Muscle layer of duodenum (tissue), 2 donors: Measurements from ENCODE around the gene NOP10.
"Not testable (repeated sequence)": the region's sequence is repeated elsewhere in the genome, so short reads cannot be mapped to it uniquely, and the experiment has no call there.

Source experiments
- H3K27ac ChIP-seq: one replicate; pipeline ENCODE4 v1.7.0; 2013; ENCODE audit warnings: mild to moderate bottlenecking, low read length
- H3K27me3 ChIP-seq: one replicate; pipeline ENCODE4 v1.7.0; 2013; ENCODE audit warnings: low read depth, mild to moderate bottlenecking, control low read depth, low read length
- H3K36me3 ChIP-seq, 2 donors: one replicate each; pipeline ENCODE4 v1.7.0; 2013; ENCODE audit warnings: low read length in 2 of 2, control low read depth in 1 of 2, mild to moderate bottlenecking in 1 of 2; ENCODE audit not compliant: insufficient read depth in 2 of 2, control insufficient read depth in 1 of 2
- H3K4me1 ChIP-seq, 2 donors: one replicate each; pipeline ENCODE4 v1.7.0; 2013; ENCODE audit warnings: low read length in 2 of 2, mild to moderate bottlenecking in 2 of 2, control low read depth in 1 of 2, moderate library complexity in 1 of 2; ENCODE audit not compliant: insufficient read depth in 2 of 2, control insufficient read depth in 1 of 2
- H3K4me3 ChIP-seq, 2 donors: one replicate each; pipeline ENCODE4 v1.7.0; 2013; ENCODE audit warnings: low read length in 2 of 2, low read depth in 1 of 2, mild to moderate bottlenecking in 1 of 2
- H3K9me3 ChIP-seq, 2 donors: one replicate each; pipeline ENCODE4 v1.7.0; 2013; ENCODE audit warnings: low read length in 2 of 2, control low read depth in 1 of 2, mild to moderate bottlenecking in 1 of 2; ENCODE audit not compliant: control insufficient read depth in 1 of 2
- donor health status: healthy.

NOP10 gene

DNA sequence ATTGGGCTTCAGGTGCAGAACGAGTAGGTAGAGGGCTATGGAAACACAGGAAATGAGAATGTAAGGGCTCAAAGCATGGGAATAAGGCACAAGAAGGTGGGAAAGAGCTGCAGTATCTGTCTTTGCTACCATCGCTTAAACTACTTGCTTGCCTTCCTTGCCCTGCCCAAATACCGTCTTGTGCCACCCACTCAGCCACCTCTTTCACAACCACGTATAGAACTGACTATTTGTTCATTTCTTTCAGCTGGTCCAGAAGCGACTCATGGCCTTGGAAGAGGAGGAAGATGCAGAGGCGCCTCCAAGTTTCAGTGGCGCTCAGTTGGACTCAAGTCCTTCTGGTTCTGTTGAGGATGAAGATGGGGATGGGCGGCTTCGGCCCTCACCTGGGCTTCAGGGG, 12.3 kb upstream of the NOP10 start:
- no peaks in the 10 kb centered on the region for H3K9me3 ChIP-seq
- H3K4me1 ChIP-seq, result no peaks in the 10 kb centered on the region
- H3K36me3 ChIP-seq, result peaks cover 11 to 26% of the 10 kb centered on the region in 2 donors
- H3K27me3 ChIP-seq, result no peaks in the 10 kb centered on the region
- H3K4me3 ChIP-seq, result no peak overlapping the region
- H3K27ac ChIP-seq, result no peak overlapping the region

DNA sequence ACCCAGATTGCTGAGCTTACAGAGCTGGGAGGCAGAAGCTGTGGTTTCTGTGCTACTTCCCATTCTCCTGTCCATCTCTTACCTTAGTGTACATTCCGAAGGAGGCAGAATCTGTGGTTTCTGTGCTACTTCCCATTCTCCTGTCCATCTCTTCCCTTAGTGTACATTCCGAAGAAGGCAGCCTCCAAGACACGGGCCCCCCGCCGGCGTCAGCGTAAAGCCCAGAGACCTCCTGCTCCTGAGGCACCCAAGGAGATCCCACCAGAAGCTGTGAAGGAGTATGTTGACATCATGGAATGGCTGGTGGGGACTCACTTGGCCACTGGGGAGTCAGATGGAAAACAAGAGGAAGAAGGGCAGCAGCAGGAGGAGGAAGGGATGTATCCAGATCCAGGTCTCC, 11.3 kb upstream of the NOP10 start:
- H3K27ac ChIP-seq, result no peak overlapping the region
- no peaks in the 10 kb centered on the region for H3K27me3 ChIP-seq
- no peaks in the 10 kb centered on the region for H3K9me3 ChIP-seq
- H3K36me3 ChIP-seq, result peaks cover 11 to 16% of the 10 kb centered on the region in 2 donors
- H3K4me1 ChIP-seq, result no peaks in the 10 kb centered on the region
- H3K4me3 ChIP-seq, result no peak overlapping the region

DNA sequence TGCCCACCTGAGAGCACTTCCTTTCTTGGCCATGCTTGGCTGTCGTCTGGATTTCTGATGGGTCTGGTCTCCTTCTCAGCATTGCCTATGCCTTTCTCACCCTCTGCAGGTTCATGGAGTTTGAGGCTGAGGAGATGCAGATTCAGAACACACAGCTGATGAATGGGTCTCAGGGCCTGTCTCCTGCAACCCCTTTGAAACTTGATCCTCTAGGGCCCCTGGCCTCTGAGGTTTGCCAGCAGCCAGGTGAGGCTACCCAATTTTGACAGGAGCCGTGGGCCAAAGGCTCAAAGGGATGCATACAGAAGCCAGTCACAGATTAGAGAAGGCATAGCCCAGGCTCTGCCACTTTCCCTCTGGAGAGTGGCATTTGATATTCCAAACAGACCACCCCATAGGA, 10.7 kb upstream of the NOP10 start:
- Histone ChIP-seq H3K27me3 (no peaks in the 10 kb centered on the region), H3K36me3 (peaks cover 11 to 16% of the 10 kb centered on the region in 2 donors), H3K4me3 (no peak overlapping the region), H3K4me1 (no peaks in the 10 kb centered on the region), H3K27ac (no peak overlapping the region), H3K9me3 (no peaks in the 10 kb centered on the region)

DNA sequence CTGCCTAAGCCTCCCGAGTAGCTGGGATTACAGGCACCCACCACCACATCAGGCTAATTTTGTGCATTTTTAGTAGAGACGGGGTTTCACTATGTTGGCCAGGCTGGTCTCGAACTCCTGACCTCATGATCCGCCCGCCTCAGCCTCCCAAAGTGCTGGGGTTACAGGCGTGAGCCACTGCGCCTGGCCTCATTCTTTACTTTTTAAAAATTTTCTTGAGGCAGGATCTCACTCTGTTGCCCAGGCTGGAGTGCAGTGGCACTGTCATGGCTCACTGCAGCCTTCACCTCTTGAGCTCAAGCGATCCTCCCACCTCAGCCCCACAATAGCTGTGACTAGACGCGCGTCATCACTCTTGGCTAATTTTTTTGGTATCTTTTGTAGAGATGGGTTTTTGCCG, 10.1 kb upstream of the NOP10 start:
- not testable (repeated sequence) for H3K9me3 ChIP-seq, H3K4me1 ChIP-seq, H3K27ac ChIP-seq

DNA sequence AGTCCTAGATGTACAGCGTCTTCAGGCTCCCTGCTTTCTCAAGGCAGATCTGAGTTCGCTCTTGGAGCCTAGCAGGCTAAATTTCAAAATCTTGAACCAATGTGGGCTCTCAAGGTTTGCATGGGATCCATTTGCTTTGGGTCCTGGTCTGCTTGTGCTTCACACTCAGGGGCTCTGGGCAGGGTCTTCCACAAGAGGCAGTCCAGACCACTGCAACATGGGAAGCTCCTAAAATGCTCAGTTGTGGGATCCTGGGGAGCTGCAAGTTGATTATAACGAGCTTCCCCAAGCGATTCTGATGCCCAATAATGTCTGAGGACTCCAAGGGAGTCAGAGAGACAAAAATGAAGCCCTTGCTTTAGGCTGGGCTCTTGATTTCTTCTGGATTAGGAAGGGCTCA, 6.8 kb upstream of the NOP10 start:
- peaks cover 0 to 5% of the 10 kb centered on the region in 2 donors for H3K36me3 ChIP-seq
- H3K9me3 ChIP-seq, result no peaks in the 10 kb centered on the region
- no peak overlapping the region for H3K27ac ChIP-seq
- no peak overlapping the region for H3K4me3 ChIP-seq
- H3K27me3 ChIP-seq, result no peaks in the 10 kb centered on the region
- no peaks in the 10 kb centered on the region for H3K4me1 ChIP-seq

More for the DNA sequence above, 10.1 kb upstream of the NOP10 start:
- not testable (repeated sequence) for H3K27me3 ChIP-seq, H3K4me3 ChIP-seq
- H3K36me3 ChIP-seq, result peaks cover 10 to 14% of the 10 kb centered on the region in 2 donors

DNA sequence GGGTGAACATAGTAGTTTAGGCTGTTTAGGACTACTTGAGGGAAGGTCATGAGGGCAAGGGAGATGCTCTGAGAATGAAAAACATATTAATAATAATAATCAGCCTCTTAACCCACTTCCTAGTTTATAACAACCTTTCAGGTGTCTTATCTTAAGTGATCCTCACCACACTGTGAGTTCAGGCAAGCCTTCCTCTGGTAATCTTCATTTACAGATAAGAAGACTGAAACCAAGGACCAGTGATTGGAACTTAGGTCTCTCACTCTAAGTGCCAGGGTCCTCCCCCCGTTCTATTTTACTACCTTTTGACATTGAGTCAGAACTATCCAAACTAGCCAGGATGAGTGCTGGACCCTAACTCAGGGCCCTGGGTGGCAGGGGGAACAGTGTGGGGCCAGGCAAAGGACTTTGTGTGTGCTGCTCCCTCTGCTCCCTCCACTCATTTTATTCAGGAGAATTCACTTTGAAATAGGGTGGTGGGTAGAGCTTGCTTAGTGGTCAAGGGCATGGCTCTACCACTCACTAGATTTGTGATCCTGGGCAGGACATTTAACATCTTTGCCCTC, 5.9 kb upstream of the NOP10 start:
- no peaks in the 10 kb centered on the region for H3K4me1 ChIP-seq
- H3K27me3 ChIP-seq, result no peaks in the 10 kb centered on the region
- H3K27ac ChIP-seq, result no peak overlapping the region
- H3K9me3 ChIP-seq, result no peaks in the 10 kb centered on the region
- H3K36me3 ChIP-seq, result no peaks in the 10 kb centered on the region
- no peak overlapping the region for H3K4me3 ChIP-seq

DNA sequence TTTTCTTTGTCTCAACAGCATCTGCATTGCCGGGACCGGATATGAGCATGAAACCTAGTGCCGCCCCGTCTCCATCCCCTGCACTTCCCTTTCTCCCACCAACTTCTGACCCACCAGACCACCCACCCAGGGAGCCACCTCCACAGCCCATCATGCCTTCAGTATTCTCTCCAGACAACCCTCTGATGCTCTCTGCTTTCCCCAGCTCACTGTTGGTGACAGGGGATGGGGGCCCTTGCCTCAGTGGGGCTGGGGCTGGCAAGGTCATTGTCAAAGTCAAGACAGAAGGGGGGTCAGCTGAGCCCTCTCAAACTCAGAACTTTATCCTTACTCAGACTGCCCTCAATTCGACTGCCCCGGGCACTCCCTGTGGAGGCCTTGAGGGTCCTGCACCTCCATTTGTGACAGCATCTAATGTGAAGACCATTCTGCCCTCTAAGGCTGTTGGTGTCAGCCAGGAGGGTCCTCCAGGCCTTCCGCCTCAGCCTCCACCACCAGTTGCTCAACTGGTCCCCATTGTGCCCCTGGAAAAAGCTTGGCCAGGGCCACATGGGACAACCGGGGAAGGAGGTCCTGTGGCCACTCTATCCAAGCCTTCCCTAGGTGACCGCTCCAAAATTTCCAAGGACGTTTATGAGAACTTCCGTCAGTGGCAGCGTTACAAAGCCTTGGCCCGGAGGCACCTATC, 5.2 kb upstream of the NOP10 start:
- no peaks in the 10 kb centered on the region for H3K9me3 ChIP-seq
- no peak overlapping the region for H3K27ac ChIP-seq
- H3K4me3 ChIP-seq, result no peak overlapping the region
- no peaks in the 10 kb centered on the region for H3K27me3 ChIP-seq
- no peaks in the 10 kb centered on the region for H3K4me1 ChIP-seq
- no peaks in the 10 kb centered on the region for H3K36me3 ChIP-seq

DNA sequence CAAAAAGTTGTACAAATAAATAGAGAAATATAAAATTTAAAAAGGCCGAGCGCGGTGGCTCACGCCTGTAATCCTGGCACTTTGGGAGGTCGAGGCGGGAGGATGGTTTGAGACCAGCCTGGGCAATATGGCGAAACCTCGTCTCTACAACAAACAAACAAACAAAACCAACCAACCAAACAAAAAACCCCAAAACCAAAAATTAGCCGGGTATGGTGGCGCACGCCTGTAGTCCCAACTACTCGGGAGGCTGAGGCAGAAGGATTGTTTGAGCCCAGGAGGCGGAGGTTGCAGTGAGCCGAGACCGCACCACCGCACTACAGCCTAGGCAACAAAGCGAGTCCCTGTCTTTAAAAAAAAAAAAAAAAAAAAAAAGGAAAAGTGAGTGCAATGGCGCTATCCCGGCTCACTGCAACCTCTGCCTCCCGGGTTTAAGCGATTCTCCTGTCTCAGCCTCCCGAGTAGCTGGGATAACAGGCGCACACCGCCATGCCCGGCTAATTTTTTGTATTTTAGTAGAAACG, 661 bp downstream of the NOP10 start:
- Histone ChIP-seq H3K4me3 (peak overlapping the region; percentile 76 to 92), H3K4me1 (peaks cover 0 to 11% of the 10 kb centered on the region in 2 donors), H3K27ac (peak overlapping the region; percentile 95)
- H3K9me3 ChIP-seq, H3K36me3 ChIP-seq, H3K27me3 ChIP-seq: not testable (repeated sequence)

DNA sequence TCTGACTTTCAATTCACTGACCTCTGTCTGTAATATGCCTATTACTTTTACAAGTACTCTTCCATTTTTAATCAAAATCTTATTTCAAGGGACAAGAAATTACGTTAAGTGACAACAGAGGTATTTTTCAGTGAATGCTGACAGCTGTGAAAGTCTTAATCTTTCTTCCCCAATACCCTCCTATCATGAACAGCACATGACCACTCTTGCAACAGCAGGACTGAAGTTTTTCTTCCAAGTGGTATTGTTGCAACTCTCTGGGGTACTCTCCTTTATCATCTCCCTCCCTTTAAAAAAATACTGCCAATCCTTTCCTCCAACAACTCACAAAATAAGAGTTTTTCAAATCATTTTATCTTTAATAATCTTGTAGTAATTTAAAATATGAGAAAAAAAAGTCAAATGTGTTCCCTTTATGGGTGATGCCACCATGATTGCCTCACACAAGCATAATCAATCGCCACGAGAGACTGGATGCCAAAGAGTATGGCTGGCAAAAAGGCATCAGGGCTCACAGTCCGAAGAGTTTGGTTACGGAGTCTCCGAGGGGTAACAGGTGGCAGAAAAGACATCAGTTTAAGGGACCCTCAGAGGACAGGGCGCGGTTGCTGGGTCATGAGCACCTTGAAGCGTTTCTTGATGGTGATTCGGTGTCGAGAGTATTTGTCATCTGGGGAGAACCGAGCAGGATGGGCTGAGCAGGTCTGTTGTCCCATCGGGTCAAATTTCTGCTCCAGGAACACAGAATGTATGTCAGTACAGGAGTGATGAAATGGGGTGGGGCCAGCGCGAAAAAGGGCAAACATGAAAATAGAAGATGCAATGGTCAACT, 1.3 kb downstream of the NOP10 start:
- no peaks in the 10 kb centered on the region for H3K27me3 ChIP-seq
- peaks cover 0 to 17% of the 10 kb centered on the region in 2 donors for H3K4me1 ChIP-seq
- no peaks in the 10 kb centered on the region for H3K36me3 ChIP-seq
- peak overlapping the region; percentile 76 to 92 for H3K4me3 ChIP-seq
- H3K27ac ChIP-seq, result no peak overlapping the region
- no peaks in the 10 kb centered on the region for H3K9me3 ChIP-seq

DNA sequence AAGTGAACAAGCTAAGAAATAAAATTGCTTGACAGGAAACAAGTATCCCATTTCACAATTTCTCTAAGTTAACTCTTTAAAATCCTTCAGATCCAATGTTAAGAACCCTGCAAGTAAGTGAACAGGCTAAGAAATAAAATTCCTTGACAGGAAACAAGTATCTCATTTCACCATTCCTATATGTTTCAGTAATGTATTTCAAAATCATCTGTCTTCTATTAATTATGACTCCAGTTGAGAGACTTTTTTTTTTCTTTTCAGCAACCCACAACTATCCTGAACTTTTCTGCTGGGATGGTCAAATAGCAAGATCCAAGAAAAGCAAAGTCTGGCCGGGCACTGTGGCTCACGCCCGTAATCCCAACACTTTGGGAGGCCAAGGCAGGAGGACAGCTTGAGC, 3.0 kb downstream of the NOP10 start:
- peaks cover 0 to 27% of the 10 kb centered on the region in 2 donors for H3K4me1 ChIP-seq
- H3K4me3 ChIP-seq, result no peak overlapping the region
- no peaks in the 10 kb centered on the region for H3K36me3 ChIP-seq
- H3K27me3 ChIP-seq, result no peaks in the 10 kb centered on the region
- H3K9me3 ChIP-seq, result no peaks in the 10 kb centered on the region
- H3K27ac ChIP-seq, result no peak overlapping the region

DNA sequence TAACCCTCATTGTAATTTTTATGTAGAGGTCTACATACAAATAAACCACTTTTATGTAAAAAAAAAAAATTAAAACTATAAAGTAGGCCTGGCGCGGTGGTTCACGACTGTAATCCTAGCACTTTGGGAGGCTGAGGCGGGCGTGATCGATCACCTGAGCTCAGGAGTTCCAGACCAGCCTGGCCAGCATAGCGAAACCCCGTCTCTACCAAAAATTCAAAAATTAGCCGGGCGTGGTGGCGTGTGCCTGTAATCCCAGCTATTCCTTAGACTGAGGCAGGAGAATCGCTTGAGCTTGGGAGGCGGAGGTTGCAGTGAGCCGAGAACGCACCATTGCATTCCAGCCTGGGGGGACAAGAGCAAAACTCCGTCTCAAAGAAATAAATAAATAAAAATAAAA, 4.6 kb downstream of the NOP10 start:
- no peak overlapping the region for H3K27ac ChIP-seq
- no peaks in the 10 kb centered on the region for H3K27me3 ChIP-seq
- H3K4me3 ChIP-seq, result peak overlapping the region; percentile 92 to 100
- peaks cover 0 to 27% of the 10 kb centered on the region in 2 donors for H3K4me1 ChIP-seq
- no peaks in the 10 kb centered on the region for H3K36me3 ChIP-seq
- no peaks in the 10 kb centered on the region for H3K9me3 ChIP-seq
